SU-DHL-6 (cell line): ENCODE results near the gene VAPB.

Source experiments
- EZH2phosphoT487 ChIP-seq: fragments of 200-600 bp; sonication (generic), shearing (Covaris generic); conservative IDR thresholded peaks from 2 replicates; pipeline ENCODE4 v1.6.1; 2018; ENCODE audit warnings: mild to moderate bottlenecking, antibody characterized with exemption, low read length, moderate library complexity, mixed read lengths
- TF ChIP-seq, protein P1 (sequence below): fragments of 200-600 bp; sonication (generic); IDR thresholded peaks from one replicate; pipeline ENCODE4 v1.5.1; 2017; ENCODE audit warnings: antibody characterized with exemption, mild to moderate bottlenecking, low read length, moderate library complexity; ENCODE audit not compliant: insufficient read depth, poor library complexity, severe bottlenecking

DNA sequence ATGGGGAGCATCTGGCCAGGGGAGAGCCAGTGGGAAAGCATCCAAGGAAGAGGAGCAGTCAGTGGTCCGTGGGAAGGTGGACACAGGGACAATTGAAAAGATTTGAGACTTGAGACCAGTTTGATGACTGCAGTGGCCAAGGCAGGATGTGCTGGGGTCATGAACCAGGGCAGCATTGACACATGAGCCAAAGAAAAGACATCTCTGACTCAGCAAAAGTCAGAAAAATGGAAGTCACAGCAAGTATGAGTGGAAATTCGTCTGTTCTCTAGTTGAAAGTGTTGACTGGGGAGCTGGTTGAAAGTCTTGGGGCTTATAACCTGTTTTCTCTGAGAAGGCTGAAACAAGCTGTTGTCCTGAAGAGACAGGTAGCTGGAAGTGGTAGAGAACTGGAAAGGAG is 48.2 kb upstream of the VAPB start:
- no peak for TF ChIP-seq EZH2phosphoT487
- TF ChIP-seq, protein P1, sequence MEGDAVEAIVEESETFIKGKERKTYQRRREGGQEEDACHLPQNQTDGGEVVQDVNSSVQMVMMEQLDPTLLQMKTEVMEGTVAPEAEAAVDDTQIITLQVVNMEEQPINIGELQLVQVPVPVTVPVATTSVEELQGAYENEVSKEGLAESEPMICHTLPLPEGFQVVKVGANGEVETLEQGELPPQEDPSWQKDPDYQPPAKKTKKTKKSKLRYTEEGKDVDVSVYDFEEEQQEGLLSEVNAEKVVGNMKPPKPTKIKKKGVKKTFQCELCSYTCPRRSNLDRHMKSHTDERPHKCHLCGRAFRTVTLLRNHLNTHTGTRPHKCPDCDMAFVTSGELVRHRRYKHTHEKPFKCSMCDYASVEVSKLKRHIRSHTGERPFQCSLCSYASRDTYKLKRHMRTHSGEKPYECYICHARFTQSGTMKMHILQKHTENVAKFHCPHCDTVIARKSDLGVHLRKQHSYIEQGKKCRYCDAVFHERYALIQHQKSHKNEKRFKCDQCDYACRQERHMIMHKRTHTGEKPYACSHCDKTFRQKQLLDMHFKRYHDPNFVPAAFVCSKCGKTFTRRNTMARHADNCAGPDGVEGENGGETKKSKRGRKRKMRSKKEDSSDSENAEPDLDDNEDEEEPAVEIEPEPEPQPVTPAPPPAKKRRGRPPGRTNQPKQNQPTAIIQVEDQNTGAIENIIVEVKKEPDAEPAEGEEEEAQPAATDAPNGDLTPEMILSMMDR, result no peak
